Activated T-cell treated with anti-CD3 and anti-CD28 coated beads, Interleukin-2, amount 50 U/mL, for 48 hours (primary cell): ENCODE data around the gene P2RY14.

Experiments
- DNase-seq, 2 experiments: peaks; one replicate each; pipeline ENCODE4 v3.0.0-alpha.2; 2020

The P2RY14 gene

DNA sequence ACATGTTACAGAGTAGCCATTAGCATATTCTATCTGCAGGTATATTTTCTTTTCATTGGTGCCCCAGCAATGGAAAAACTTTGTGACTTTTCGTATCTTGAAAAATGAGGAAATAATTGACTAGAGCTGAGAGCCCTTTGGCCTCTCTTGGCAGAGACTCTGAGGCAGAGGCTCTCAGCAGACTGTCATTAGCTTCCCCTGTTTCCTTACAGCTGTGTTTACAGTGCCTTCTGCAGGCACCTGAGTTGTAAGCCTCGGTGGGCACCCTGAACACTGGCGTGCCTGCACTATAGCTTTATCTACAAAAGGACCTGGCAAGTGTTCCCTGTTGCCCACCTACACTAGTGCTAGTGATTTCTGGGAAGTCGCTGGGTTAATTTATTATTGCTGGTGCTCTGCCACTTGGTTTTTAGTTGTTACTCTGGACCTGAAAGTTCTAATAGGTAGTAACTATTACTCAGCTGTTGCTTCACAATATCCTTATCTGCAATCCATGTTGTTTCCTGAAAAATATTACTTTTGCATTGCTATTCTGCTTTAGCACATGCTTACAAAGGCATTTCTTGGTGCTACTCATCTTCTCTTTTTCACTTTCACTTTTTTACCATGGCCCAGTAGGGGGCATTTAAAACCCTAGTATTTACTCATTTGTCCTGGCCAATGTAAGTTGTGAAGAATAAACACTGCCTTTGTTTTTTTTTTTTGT lies 67.5 kb downstream of the P2RY14 start:
- no peak for DNase-seq

DNA sequence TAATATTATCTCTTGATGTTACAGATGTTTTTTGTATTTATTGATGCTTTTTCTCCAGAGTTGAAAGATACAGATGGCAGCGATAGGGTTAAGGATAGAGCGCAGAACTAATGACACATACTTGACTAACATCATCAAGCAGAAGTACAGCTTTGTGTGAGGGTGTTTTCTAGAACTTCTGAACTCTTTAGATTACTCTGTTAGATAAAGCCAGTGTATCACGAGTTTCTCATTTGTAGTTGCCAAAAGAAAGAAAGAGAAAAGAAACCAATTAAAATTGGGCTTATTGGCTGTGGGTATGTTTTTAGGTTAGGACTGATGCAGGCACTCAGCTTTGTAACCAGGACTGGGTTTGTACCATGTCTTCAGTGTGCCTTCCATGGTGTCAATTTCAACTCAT lies 68.7 kb downstream of the P2RY14 start:
- DNase-seq = no peak

DNA sequence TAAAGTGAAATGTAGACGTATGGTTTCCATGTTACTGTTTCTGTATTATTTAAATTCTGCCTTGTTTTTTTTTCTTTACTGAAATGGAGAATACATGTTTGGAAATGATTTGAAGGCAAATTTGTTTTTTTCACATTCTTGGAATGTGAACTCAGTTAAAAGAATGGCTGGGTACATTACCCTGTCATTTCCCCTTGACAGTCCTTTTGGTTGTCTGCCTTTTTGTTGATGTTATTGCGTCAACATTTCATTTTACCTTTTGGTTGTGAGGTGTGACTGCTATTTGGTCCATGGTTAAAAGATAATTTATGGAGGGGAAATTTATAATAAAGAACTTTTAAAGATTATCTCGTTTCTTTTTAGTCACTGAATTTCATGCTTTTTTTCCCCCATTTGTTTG lies 72.1 kb downstream of the P2RY14 start:
- no peak for DNase-seq

DNA sequence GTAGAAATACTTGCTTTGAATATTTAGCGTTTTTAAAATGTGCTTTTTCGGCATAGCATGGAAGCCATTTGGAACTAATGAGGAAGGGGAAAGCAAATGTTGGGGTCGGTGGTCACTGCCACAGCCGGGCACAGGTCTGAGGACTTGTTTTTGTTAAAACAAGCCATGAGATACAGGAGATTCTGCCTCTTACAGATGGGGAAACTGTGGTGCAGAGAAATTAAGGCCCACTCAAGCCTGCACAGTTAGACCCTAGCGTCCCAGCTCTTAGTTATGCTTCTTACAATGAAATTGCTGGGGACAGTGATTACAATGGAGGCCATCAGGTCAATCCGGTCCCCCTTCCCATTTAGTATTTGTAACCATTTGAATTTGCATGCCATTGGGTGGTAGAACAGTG lies 72.9 kb downstream of the P2RY14 start:
- peak in 1 of 2 experiments; percentile 50 for DNase-seq

DNA sequence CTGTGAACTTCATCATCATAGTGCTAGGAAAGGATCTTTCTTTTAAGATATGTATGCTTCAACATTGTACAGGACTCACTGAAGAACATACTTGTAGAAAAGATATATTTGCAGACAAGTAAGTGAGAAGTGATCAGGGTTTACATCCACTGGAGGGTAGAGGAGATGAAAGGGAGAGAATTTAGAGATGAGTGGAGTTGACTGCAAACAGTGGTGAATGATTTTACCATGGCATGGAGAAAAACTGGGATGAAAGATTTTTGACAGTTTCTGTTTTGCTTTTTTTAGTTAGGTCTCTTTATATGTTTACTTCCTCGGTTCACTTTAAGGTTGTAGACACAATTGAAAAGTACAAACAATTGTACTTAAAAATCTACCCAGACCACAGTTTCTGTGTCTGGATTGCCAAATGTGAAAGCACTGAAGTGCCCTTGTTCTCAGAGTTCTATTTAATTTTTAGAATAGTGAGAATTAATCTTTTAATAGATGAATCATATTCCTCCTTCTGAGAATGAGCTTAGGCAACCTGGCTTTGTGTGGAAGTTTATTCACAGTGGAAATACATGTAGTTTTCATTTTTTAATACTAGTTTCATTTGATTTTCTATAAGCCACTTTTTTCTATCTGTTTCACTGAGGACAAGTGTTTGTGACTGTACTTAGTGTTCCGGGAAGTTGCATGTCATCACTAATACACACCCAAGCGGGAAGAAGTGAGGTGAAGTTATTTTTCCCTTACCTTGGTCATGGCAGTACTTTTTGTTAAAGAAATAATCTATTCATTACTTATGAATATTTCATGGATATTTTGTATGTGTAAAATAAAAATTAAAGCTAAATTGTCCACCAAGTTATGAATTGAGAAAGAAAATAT lies 73.6 kb downstream of the P2RY14 start:
- DNase-seq = no peak

DNA sequence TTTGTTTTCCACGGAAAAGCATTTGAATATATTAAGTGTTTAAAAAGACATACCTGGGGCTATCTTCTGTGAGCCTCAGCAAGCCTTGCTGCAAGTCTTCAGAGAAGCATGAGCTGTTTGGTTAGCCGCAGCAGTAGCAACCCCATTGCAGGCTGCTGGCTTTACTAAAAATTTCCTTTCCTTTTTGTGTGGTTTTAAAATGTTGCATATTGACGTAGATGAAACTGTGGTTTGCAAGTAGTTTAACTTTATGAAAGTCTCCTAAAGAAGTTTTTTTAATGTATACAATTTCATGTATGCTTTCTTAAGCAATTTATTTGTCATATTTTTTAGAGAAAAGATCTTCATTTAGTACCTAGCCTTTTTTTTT lies 75.3 kb downstream of the P2RY14 start, which contains the start of gene GPR171:
GPR171 (minus strand) TSS at position 166 of the 370 bp plus-strand sequence. CDS start 3,830 bp downstream, outside the sequence.
- DNase-seq = peak in 1 of 2 experiments; percentile 68

DNA sequence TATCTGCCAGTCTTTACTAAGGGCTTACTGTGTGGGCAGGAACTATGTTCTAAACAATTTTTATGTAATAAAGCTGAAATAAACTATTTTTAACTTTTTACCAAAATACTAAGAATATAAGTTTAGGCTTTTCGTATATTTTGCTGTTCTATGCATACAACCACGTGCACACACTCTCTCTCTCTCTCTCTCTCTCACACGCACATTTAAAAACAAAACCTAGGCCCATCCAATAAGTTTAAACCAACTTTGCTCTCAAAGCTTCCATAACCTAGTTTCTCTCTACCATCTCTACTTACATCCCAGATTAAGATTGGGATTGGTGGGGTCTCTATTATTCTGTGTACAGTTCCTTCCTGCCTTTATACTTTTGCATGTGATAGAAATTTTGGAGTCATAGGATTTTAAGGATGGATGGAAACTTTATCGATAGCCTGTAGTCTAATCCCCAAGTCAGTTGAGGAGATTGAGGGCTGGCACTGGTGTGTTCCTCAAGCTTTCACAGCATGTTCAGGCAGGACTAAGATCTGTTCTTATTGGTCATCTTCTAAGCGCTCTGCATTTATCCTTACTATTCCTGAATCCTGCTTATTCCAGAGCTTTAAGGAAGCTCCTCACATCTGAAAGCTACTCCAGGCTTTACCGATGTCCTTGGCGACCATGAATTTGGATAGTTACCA lies 77.2 kb downstream of the P2RY14 start:
- DNase-seq = no peak

DNA sequence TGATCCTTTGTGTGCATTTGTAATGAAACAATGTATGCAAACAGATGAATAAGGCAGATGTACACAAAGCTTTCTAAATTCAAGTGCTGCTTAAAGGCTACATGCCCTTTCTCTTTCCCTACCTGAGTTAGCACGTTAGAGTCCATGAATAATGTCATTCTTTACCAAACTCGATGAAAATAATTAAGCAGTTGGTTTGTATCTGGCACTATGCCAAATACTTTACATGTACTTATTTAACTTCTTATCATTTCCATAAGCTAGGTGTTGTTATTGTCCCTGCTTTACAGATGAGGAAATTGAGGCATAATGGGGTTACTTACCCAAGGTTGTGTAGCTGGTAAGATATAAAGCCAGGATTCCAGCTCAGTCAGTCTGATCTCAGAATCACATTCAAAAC lies 77.8 kb downstream of the P2RY14 start:
- no peak for DNase-seq

DNA sequence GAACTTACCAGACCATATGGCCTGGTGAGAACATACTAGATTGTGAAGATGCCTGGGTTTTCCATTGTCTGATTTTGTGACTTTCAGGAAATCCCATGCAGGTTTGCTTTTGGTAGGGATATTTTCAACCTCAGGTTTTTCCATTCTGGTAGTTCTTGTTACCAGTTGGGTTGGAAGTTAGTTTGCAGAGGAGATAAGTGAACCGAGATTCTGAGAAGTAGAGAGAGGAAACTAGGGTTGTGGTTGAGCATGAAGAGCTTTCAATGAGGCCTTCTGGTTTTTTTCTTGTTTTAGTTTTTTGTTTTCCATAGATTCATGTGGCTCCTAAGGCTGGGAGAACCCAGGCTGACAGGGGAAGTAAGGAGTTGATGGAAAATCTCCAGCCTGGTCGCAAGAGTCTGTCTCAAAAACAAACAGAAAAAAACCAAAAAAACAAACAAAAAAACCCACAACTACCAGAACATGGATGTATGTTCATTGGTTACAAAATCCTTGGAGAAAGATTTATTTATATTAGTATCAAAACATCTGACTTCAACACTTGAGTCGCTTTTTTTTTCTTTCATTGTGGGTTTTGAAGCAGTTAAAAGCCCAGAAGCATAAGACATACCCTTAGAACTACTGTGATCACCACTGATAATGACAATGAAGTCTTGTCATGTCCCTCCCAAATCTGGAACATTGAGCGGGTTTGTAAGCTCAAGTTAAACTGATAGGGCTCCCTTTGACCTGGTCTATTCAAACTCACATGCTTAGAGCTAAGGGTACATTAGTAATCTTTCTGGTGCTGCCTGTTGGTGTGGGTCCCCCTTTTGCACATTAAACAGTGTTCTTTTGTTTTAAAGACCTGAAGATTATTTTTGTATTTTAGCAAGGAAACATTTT lies 78.5 kb downstream of the P2RY14 start:
- no peak for DNase-seq

DNA sequence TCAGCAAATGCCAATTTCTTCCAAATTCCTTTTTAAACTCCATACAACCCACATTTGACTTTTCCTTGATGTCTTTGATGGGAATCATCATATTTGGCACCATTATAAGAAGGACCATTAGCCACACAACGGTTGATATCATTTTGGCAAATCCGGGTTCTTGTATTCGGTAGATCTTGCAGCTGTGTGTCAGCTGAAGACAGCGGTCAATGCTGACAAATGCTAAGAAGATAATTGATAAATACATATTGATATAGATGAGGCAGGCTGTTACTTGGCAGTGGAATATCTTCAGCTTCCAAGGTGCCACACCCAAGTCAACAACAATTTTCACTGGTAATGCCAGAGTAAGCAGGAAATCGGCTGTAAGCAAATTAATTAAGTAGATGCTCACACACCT lies 79.5 kb downstream of the P2RY14 start:
- DNase-seq = no peak

DNA sequence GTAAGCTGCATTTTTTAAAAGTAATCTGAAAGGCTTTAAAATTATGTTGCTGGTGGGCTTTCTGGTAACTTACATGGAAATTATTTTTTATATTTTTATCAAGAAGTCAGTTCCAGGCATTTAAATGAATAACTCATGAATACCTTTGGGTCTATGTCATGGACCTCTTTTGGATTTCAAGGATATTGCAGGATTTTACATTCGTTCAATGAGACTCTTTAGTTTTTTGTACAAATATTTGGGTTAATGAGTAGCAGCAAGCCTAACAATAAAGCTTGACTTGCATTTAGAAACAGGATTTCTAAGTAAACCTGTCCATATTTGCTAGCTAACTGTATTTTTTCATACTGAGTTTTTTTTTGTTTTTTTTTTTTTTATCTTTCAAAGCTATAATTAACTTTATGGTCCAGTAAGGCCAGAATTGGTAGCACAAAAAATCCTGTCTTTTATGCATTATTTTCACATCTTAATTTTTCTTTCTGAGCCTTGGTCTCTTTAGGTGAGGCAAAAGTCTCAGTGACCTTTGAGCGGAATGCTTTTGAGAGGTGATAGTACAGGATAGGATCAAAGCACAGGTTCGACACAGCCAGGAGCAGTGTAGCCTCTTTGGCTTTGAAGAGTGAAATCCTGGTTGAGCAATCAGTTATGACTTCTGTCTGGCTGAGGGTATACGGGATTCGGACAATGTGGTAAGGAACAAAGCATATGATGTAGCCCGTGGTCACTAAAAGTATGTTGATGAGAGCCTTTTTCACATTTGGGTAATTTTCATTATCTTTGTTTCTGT lies 80.2 kb downstream of the P2RY14 start:
- DNase-seq = no peak

DNA sequence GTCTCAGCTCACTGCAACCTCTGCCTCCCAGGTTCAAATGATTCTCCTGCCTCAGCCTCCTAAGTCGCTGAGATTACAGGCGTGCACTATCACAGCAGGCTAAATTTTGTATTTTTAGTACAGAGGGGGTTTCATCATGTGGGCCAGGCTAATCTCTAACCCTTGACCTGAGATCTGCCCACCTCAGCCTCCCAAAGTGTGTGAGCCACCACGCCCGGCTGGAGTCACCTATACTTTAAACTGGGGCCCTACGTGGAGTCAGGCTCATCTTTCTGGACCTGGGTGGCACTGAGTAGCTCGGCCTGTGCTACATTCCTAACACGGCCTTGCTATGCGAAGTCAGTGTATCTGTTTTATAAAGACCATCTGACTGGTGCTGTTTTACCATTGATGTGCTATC lies 81.1 kb downstream of the P2RY14 start:
- no peak for DNase-seq

DNA sequence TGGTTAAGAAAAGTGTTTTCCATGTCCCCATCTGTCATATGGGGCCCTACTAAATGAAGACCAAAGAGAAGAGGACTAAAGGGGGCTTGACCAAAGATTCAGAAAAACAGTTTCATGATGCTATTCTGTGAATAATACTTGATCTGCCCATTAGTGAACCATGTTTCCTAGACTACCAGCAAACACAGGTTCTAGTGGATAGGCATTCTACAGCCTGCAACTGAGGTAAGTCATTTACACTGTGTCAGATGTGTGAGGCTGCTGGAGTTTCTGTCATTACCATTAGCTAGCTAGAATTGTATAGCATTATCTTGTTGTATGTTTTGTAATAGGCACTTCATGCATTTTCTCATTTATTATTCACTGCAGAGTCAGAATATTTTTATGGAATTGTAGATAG lies 81.9 kb downstream of the P2RY14 start:
- no peak for DNase-seq

DNA sequence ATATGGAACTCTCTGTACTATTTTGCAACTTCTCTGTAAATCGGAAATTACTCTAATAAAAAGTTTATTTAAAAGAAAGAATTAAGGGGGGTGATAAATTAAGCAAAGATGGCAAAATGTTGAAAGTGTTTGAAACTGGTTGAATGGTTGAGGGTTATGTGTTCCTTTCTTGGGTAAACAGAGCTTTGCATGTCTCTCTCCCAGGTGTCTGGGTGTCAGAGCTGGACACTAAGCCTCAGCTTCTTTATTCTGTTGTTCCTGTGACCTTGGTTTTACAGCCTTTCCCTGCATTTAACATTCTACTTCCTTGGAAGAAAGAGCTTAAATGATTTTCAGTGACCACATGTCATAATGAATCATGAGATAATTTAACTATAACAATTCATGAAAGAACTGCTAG lies 82.5 kb downstream of the P2RY14 start:
- no peak for DNase-seq

DNA sequence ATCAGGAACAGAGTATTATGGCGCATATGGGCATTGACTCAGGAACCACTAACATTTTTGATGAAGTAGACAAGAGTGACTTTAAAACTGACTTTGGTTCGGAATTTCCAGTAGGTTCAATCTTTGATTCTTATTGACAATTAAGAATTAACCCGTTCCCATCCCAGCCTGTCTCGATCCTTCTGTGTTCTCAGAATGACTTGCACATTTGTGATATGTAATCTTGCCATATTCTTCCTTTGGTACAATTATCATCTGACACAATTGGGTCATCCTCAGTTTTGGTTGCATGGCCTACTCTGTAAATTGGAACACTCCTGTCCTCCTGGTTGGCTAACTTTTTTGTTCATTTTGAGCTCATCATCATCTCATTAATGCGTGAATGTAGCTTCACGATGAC lies 85.8 kb downstream of the P2RY14 start:
- no peak for DNase-seq

DNA sequence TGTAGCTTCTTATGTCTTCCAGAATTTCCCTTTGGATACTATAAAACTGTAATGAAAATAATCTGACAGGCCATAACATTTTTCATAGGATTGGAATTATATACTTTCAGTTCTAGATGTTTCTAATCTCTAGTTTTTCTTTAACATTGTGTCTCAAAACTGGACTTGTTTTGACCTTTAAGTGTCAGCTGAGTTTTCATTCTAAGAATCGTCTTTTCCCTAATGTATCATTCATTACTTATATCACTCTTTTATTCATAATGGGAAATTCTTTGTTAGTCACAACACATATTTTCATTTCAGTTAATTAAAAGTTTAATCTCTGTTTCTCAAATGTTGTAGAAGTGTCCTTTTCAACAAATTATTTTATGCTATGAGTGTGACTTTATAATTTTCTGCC lies 87.2 kb downstream of the P2RY14 start:
- DNase-seq = no peak

DNA sequence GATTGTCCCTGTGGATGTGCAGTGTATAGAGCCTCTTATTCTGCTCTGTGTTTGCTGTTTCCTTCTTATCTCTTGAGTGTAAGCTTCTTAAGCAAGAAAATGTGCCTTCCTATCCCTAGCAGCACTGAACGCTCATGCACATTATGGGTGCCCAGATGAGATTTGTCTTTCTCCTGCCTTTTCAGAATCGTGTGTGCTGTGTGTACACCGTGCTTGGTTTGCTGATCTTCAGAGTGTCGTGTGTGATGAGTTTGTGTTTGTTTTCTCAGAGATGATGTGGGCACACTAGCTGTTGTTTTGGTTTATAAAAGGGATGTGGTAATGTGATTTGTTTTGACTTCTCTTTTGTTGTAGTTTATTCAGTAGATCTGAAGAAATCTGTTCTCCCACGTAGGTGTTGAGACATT lies 95.1 kb downstream of the P2RY14 start:
- no peak for DNase-seq

DNA sequence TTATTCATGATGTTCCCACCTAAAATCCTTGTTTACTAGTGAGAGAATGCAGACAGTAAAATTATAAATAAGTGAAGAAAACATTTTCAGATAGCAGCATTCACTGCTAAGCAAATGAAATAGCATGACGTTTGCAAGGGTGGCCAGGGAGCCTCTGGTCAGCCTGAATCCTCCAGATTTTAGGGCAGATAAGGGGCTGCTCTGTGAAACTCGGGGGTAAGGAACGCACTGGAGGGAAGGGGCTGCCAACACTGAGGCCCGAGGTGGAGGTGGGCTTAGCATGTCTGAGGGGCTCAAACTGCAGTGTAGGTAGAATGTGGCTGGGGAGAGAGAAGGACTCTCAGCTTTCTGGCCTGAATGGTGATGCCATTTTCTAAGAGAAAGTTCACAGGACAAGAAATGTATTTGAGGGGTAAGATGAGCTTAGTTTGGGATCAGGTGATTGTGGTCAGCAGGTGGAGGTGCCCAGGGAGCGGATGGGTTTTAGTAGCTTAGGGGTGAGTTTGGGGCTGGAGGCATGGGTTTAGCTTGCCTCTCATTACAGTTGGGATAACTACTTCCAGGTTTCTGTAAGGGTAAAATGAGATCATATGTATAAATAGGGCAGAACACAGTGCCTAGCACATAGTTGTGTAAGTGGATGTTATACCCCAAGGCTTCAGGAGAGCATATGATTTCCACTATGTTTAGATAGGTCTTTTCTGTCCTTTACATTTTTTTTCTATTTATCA lies 95.8 kb downstream of the P2RY14 start:
- no peak for DNase-seq

DNA sequence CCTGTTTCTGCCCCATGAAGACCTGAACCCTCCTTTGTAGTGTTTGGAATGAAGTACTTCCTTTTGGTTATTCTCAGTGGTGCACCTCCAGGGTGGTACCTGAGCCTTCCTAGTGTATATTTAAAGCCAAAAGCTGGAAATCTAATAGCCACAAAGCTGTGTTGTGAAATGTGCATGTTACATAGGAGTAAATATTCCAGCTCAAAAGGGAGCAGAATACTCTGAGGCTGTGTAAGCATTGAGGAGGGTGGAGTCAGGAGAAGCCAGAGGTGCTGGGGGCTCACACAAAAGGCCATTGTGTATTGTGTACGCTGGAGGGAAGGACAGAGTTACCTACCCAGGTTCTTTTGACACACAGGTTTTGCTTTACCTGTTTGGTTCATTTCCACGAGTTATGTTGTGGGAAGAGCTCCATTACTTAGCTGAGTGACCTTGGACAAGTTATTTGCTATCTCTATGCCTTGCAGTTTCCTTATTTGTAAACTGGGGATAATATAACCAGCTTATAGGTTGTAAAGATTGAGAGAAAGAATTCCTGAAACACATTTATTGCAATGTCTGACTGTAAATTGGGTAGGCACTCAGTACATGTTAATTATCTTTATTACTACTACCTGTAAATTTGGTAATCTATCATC lies 100.0 kb downstream of the P2RY14 start:
- DNase-seq = no peak

DNA sequence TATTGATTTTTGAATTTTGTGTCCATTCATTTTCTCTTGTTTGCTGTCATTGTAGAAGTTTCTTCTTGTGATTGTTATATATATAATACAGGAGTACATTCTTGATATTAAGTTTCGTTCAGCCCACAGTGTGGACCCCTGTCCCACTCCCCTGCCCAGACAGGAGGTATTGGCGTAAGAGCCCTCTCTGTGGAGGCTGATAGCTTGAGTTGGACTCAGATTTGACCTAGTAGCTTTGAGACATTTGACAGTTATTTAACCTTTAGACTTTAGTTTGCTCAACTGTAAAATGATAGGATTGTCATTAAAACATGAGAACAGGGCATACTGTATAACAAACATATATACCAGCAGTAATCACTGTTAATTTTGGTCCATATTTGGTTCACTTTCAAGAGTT lies 102.4 kb downstream of the P2RY14 start:
- no peak for DNase-seq

DNA sequence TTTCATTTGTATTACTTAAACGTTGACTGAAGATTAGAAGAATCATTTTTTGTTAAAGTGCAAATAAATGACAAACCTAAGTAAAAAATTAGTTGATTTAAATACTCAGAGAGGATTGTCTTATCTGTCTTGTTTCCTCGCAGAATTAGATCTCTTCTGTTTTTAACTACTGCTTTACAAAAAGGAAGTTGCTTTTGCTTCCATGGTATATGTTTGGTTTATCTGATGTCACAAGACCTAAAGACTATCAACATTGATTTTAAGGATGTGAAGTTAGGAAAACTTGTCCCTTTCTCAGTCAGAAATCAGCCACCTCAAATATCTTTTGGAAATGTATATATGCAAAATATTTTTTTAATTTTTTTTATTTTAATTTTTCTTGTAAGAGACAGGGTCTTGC lies 104.0 kb downstream of the P2RY14 start:
- no peak for DNase-seq
